HEK293T (cell line): ENCODE measurements around the gene PCDHA10.

Source experiments
- BHLHE40 ChIP-seq: fragments of 450-650 bp; IDR thresholded peaks from 2 replicates; pipeline ENCODE4 v1.6.1; 2016; ENCODE audit warnings: mild to moderate bottlenecking, moderate library complexity, borderline replicate concordance
- ELF4 ChIP-seq: fragments of 450-650 bp; IDR thresholded peaks from 2 replicates; pipeline ENCODE4 v1.6.1; 2017; ENCODE audit warnings: antibody characterized with exemption
- FOXA1 ChIP-seq: fragments of 450-650 bp; IDR thresholded peaks from 2 replicates; pipeline ENCODE4 v1.6.1; 2016; ENCODE audit warnings: mild to moderate bottlenecking
- FOXK2 ChIP-seq: fragments of 450-650 bp; IDR thresholded peaks from 2 replicates; pipeline ENCODE4 v1.6.1; 2016; ENCODE audit warnings: mild to moderate bottlenecking
- FOXM1 ChIP-seq: fragments of 450-650 bp; IDR thresholded peaks from 2 replicates; pipeline ENCODE4 v1.6.1; 2017; ENCODE audit warnings: mild to moderate bottlenecking, borderline replicate concordance
- NFRKB ChIP-seq: fragments of 450-650 bp; IDR thresholded peaks from 2 replicates; pipeline ENCODE4 v1.6.1; 2016; ENCODE audit warnings: mild to moderate bottlenecking, moderate library complexity
- SP1 ChIP-seq: fragments of 450-650 bp; IDR thresholded peaks from 2 replicates; pipeline ENCODE4 v1.6.1; 2017
- SUZ12 ChIP-seq: fragments of 450-650 bp; IDR thresholded peaks from 2 replicates; pipeline ENCODE4 v1.6.1; 2016; ENCODE audit warnings: mild to moderate bottlenecking
- TARDBP ChIP-seq: fragments of 450-650 bp; IDR thresholded peaks from 2 replicates; pipeline ENCODE4 v1.6.1; 2016
- ZNF384 ChIP-seq: fragments of 450-650 bp; IDR thresholded peaks from 2 replicates; pipeline ENCODE4 v1.6.1; 2016
- TF ChIP-seq, protein P1 (sequence below): fragments of 450-650 bp; IDR thresholded peaks from 2 replicates; pipeline ENCODE4 v1.6.1; 2016

DNA sequence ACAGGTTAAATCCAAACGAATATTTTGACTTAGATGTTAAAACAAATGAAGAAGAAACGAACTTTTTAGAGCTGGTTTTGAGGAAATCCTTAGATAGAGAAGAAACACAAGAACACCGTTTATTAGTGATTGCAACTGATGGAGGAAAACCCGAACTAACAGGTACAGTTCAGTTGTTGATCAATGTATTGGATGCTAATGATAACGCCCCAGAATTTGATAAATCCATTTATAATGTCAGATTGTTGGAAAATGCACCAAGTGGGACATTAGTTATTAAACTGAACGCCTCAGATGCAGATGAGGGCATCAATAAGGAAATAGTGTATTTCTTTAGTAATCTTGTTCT, 33.4 kb upstream of the PCDHA10 start:
- TF ChIP-seq, protein P1, sequence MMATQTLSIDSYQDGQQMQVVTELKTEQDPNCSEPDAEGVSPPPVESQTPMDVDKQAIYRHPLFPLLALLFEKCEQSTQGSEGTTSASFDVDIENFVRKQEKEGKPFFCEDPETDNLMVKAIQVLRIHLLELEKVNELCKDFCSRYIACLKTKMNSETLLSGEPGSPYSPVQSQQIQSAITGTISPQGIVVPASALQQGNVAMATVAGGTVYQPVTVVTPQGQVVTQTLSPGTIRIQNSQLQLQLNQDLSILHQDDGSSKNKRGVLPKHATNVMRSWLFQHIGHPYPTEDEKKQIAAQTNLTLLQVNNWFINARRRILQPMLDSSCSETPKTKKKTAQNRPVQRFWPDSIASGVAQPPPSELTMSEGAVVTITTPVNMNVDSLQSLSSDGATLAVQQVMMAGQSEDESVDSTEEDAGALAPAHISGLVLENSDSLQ: no peak
- TF ChIP-seq BHLHE40: no peak
- no peak for TF ChIP-seq FOXK2
- no peak for TF ChIP-seq TARDBP
- TF ChIP-seq ZNF384: no peak
- TF ChIP-seq ELF4: no peak
- TF ChIP-seq FOXM1: no peak
- no peak for TF ChIP-seq SP1
- no peak for TF ChIP-seq SUZ12
- no peak for TF ChIP-seq NFRKB
- TF ChIP-seq FOXA1: no peak
